Fibroblast of gingiva (primary cell): Measurements from ENCODE around the gene THAP2.

Experiments
- DNase-seq: peaks from one replicate; pipeline ENCODE4 v3.0.0-alpha.2; 2011; ENCODE audit warnings: low read depth

THAP2 gene

GRCh38 chr12:71703206-71703605 lies 39.1 kb downstream of the THAP2 start:
- no peak for DNase-seq

GRCh38 chr12:71704920-71705319 lies 40.8 kb downstream of the THAP2 start:
- no peak for DNase-seq

- DNase-seq = peak; percentile 34
Observed at GRCh38 chr12:71708658-71709057, 44.6 kb downstream of the THAP2 start.

- DNase-seq = peak; percentile 38
Observed at GRCh38 chr12:71710276-71711125, 46.4 kb downstream of the THAP2 start.

- DNase-seq = no peak
Observed at GRCh38 chr12:71718611-71719010, 54.5 kb downstream of the THAP2 start.

GRCh38 chr12:71719647-71720370 lies 55.7 kb downstream of the THAP2 start:
- no peak for DNase-seq

- no peak for DNase-seq
Observed at GRCh38 chr12:71721783-71722505, 57.8 kb downstream of the THAP2 start.

- peak; percentile 99 for DNase-seq
Observed at GRCh38 chr12:71725011-71725410, 60.9 kb downstream of the THAP2 start.

- no peak for DNase-seq
Observed at GRCh38 chr12:71726548-71726947, 62.4 kb downstream of the THAP2 start.

- no peak for DNase-seq
Observed at GRCh38 chr12:71727958-71728357, 63.9 kb downstream of the THAP2 start.
